Neuronal stem cell (in vitro differentiated cells): Measurements from ENCODE around the gene CCDC187.
A peak's percentile ranks its signal among the peaks of the same experiment; 100 is the strongest.

Experiments used
- DNase-seq: peaks from one replicate; pipeline ENCODE4 v3.0.0-alpha.2; 2013; ENCODE audit warnings: low spot score
- H2AFZ ChIP-seq: one replicate; pipeline ENCODE4 v1.6.1; 2013; ENCODE audit warnings: mild to moderate bottlenecking, low read length, inconsistent platforms
- H2AK5ac ChIP-seq: 2 replicates; pipeline ENCODE4 v1.6.1; 2013; ENCODE audit warnings: low read depth, mild to moderate bottlenecking, inconsistent platforms, low read length, moderate library complexity, mixed read lengths
- H2BK120ac ChIP-seq: 2 replicates; pipeline ENCODE4 v1.6.1; 2013; ENCODE audit warnings: low read depth, mild to moderate bottlenecking, inconsistent platforms, low read length, moderate library complexity, mixed read lengths
- H2BK12ac ChIP-seq: one replicate; pipeline ENCODE4 v1.6.1; 2013; ENCODE audit warnings: low read length, inconsistent platforms
- H2BK15ac ChIP-seq: 2 replicates; pipeline ENCODE4 v1.6.1; 2013; ENCODE audit warnings: mild to moderate bottlenecking, low read length, inconsistent platforms, mixed read lengths
- H2BK5ac ChIP-seq: one replicate; pipeline ENCODE4 v1.6.1; 2013; ENCODE audit warnings: inconsistent platforms, mild to moderate bottlenecking, low read length, moderate library complexity
- H3K14ac ChIP-seq: one replicate; pipeline ENCODE4 v1.6.1; 2013; ENCODE audit warnings: low read length, inconsistent platforms
- H3K18ac ChIP-seq: 2 replicates; pipeline ENCODE4 v1.6.1; 2013; ENCODE audit warnings: low read length, inconsistent platforms
- H3K23ac ChIP-seq: 2 replicates; pipeline ENCODE4 v1.6.1; 2013; ENCODE audit warnings: low read depth, mild to moderate bottlenecking, mixed read lengths, low read length, inconsistent platforms; ENCODE audit not compliant: poor library complexity
- H3K27ac ChIP-seq: replicated peaks from 3 replicates; pipeline ENCODE4 v1.5.1; 2013; ENCODE audit warnings: low read length, inconsistent platforms
- H3K27me3 ChIP-seq, 3 experiments: 2 replicates each; pipeline ENCODE4 v1.6.1; 2013; ENCODE audit warnings: low read length in 3 of 3, mild to moderate bottlenecking in 2 of 3, inconsistent platforms in 1 of 3, low read depth in 1 of 3, mixed read lengths in 1 of 3, moderate library complexity in 1 of 3; ENCODE audit not compliant: control insufficient read depth in 3 of 3, insufficient read depth in 3 of 3
- H3K36me3 ChIP-seq, 2 donors: replicated peaks in 1 of 2; 2 replicates each; pipeline ENCODE4 v1.6.1; 2013; ENCODE audit warnings: low read length in 2 of 2; ENCODE audit not compliant: control insufficient read depth in 2 of 2, insufficient read depth in 2 of 2
- H3K4ac ChIP-seq: 2 replicates; pipeline ENCODE4 v1.6.1; 2013; ENCODE audit warnings: inconsistent platforms, mild to moderate bottlenecking, low read length, moderate library complexity
- H3K4me1 ChIP-seq, 2 donors: 1 replicate in 1 of 2; 2 replicates in 1 of 2; pipeline ENCODE4 v1.6.1; 2013; ENCODE audit warnings: low read length in 2 of 2, low read depth in 1 of 2; ENCODE audit not compliant: control insufficient read depth in 2 of 2, insufficient read depth in 1 of 2
- H3K4me2 ChIP-seq: one replicate; pipeline ENCODE4 v1.6.1; 2013; ENCODE audit warnings: mild to moderate bottlenecking, low read length, inconsistent platforms; ENCODE audit not compliant: insufficient read depth, poor library complexity, severe bottlenecking
- H3K4me3 ChIP-seq, 2 donors: 2 replicates each; pipeline ENCODE4 v1.5.1; 2013; ENCODE audit warnings: low read length in 2 of 2, mild to moderate bottlenecking in 2 of 2, inconsistent platforms in 1 of 2, moderate library complexity in 1 of 2
- H3K79me1 ChIP-seq: one replicate; pipeline ENCODE4 v1.6.1; 2013; ENCODE audit warnings: low read depth, mild to moderate bottlenecking, inconsistent platforms, low read length, moderate library complexity
- H3K9ac ChIP-seq: one replicate; pipeline ENCODE4 v1.6.1; 2013; ENCODE audit warnings: mild to moderate bottlenecking, low read depth, low read length, inconsistent platforms; ENCODE audit not compliant: poor library complexity
- H3K9me3 ChIP-seq, 2 donors: replicated peaks in 1 of 2; 2 replicates each; pipeline versions ENCODE3 to v1.6.1; 2013; ENCODE audit warnings: low read length in 2 of 2, mild to moderate bottlenecking in 2 of 2, inconsistent platforms in 1 of 2, low read depth in 1 of 2, mixed read lengths in 1 of 2, moderate library complexity in 1 of 2; ENCODE audit not compliant: control insufficient read depth in 2 of 2, insufficient read depth in 1 of 2
- H4K8ac ChIP-seq: one replicate; pipeline ENCODE4 v1.6.1; 2013; ENCODE audit warnings: low read depth, mild to moderate bottlenecking, inconsistent platforms, low read length, moderate library complexity
- H4K91ac ChIP-seq: one replicate; pipeline ENCODE4 v1.6.1; 2013; ENCODE audit warnings: low read length, low read depth, mild to moderate bottlenecking, inconsistent platforms; ENCODE audit not compliant: poor library complexity
- WGBS, 2 donors: extraction: QIAGEN DNeasy Blood & Tissue Kit; methylation state at CpG; one replicate each; pipeline ENCODE4 v1.1.7; 2013; ENCODE audit warnings: missing lambda C conversion rate in 2 of 2, mixed read lengths in 1 of 2; ENCODE audit not compliant: insufficient read length in 2 of 2, insufficient replicate concordance in 1 of 2; ENCODE audit errors: extremely low coverage in 2 of 2; 5-methylcytosine and 5-hydroxymethylcytosine counted together

Gene CCDC187

GRCh38 chr9:136213733-136214132 is 90.2 kb downstream of the CCDC187 start:
- H2BK120ac ChIP-seq, result no peak overlapping the region
- no peak overlapping the region for H2BK12ac ChIP-seq
- H3K4me3 ChIP-seq, result no peak overlapping the region
- no peak overlapping the region for H2BK5ac ChIP-seq
- no peak overlapping the region for H4K8ac ChIP-seq
- no peaks in the 10 kb centered on the region for H3K27me3 ChIP-seq
- peaks cover 8% of the 10 kb centered on the region for H3K79me1 ChIP-seq
- no peak overlapping the region for H4K91ac ChIP-seq
- no peak overlapping the region for H2AFZ ChIP-seq
- H3K27ac ChIP-seq, result no peak overlapping the region
- peaks cover 35 to 97% of the 10 kb centered on the region in 2 donors for H3K36me3 ChIP-seq
- no peak overlapping the region for H3K14ac ChIP-seq
- H3K4ac ChIP-seq, result no peak overlapping the region
- no peaks in the 10 kb centered on the region for H3K4me1 ChIP-seq
- no peak overlapping the region for H2BK15ac ChIP-seq
- H3K9ac ChIP-seq, result no peak overlapping the region
- WGBS, 2 donors, result no CpG with 5 or more reads among the region's 9 CpGs
- no peak overlapping the region for H3K18ac ChIP-seq
- no peak overlapping the region for H2AK5ac ChIP-seq
- DNase-seq, result no peak
- peaks cover 0 to 3% of the 10 kb centered on the region in 2 donors for H3K9me3 ChIP-seq
- H3K23ac ChIP-seq, result no peak overlapping the region
- no peak overlapping the region for H3K4me2 ChIP-seq

- Histone ChIP-seq H3K79me1 (peaks cover 5% of the 10 kb centered on the region), H2BK12ac (no peak overlapping the region), H3K4me3 (peak overlapping the region in 1 of 2 donors; percentile 38), H2BK120ac (no peak overlapping the region), H3K27me3 (no peaks in the 10 kb centered on the region), H4K91ac (no peak overlapping the region), H3K14ac (no peak overlapping the region), H3K23ac (no peak overlapping the region), H2BK15ac (no peak overlapping the region), H3K4ac (no peak overlapping the region), H3K4me1 (no peaks in the 10 kb centered on the region), H2BK5ac (no peak overlapping the region), H2AFZ (no peak overlapping the region), H3K36me3 (peaks cover 32 to 90% of the 10 kb centered on the region in 2 donors), H3K4me2 (no peak overlapping the region), H2AK5ac (no peak overlapping the region), H3K18ac (no peak overlapping the region), H4K8ac (no peak overlapping the region), H3K9me3 (peaks cover 0 to 3% of the 10 kb centered on the region in 2 donors), H3K27ac (no peak overlapping the region), H3K9ac (no peak overlapping the region)
- no peak for DNase-seq
- no CpG with 5 or more reads among the region's 28 CpGs for WGBS, 2 donors
Observed at GRCh38 chr9:136212345-136212950, 91.4 kb downstream of the CCDC187 start.

- Histone ChIP-seq H2BK5ac (no peak overlapping the region), H3K4me2 (no peak overlapping the region), H3K36me3 (peaks cover 32 to 82% of the 10 kb centered on the region in 2 donors), H3K23ac (no peak overlapping the region), H3K27me3 (no peaks in the 10 kb centered on the region), H3K18ac (no peak overlapping the region), H3K14ac (no peak overlapping the region), H2AK5ac (no peak overlapping the region), H3K27ac (no peak overlapping the region), H3K4me1 (no peaks in the 10 kb centered on the region), H2BK12ac (no peak overlapping the region), H4K91ac (no peak overlapping the region), H2BK120ac (no peak overlapping the region), H3K4me3 (no peak overlapping the region), H3K79me1 (peaks cover 2% of the 10 kb centered on the region), H2BK15ac (no peak overlapping the region), H4K8ac (no peak overlapping the region), H2AFZ (no peak overlapping the region), H3K4ac (no peak overlapping the region), H3K9ac (peak overlapping the region; percentile 57), H3K9me3 (peaks cover 0 to 3% of the 10 kb centered on the region in 2 donors)
- no CpG with 5 or more reads among the region's 35 CpGs for WGBS, 2 donors
- no peak for DNase-seq
Observed at GRCh38 chr9:136211441-136212344, 92.2 kb downstream of the CCDC187 start.

- Histone ChIP-seq H3K23ac (no peak overlapping the region), H3K18ac (no peak overlapping the region), H2BK15ac (no peak overlapping the region), H3K4ac (no peak overlapping the region), H3K9ac (no peak overlapping the region), H3K4me2 (no peak overlapping the region), H2AFZ (no peak overlapping the region), H2BK120ac (no peak overlapping the region), H2AK5ac (no peak overlapping the region), H2BK12ac (no peak overlapping the region), H3K27me3 (no peaks in the 10 kb centered on the region), H3K14ac (no peak overlapping the region), H3K4me3 (no peak overlapping the region), H3K9me3 (peaks cover 0 to 3% of the 10 kb centered on the region in 2 donors), H3K36me3 (peaks cover 28 to 77% of the 10 kb centered on the region in 2 donors), H3K4me1 (no peaks in the 10 kb centered on the region), H3K27ac (no peak overlapping the region), H3K79me1 (peaks cover 2% of the 10 kb centered on the region), H2BK5ac (no peak overlapping the region), H4K91ac (no peak overlapping the region), H4K8ac (no peak overlapping the region)
- WGBS, 2 donors, result no CpG with 5 or more reads among the region's 15 CpGs
- no peak for DNase-seq
Observed at GRCh38 chr9:136211006-136211405, 92.9 kb downstream of the CCDC187 start.
